GM12892 (cell line): ENCODE measurements around the gene SPEG.

ENCODE experiments used
- DNase-seq: peaks from one replicate; pipeline ENCODE4 v3.0.0; 2011; ENCODE audit not compliant: insufficient read length
- FAIRE-seq: peaks from 2 replicates; lab custom pipeline; 2011; peaks lifted over from hg19 to GRCh38; lab: Jason Lieb, UNC
- POLR2A ChIP-seq: IDR thresholded peaks from 2 replicates; pipeline ENCODE4 v1.6.1; 2011; ENCODE audit warnings: low read depth, low read length, control low read depth
- POLR2AphosphoS5 ChIP-seq: IDR thresholded peaks from 2 replicates; pipeline ENCODE4 v1.6.1; 2011; ENCODE audit warnings: low read depth, low read length, control low read depth
- TAF1 ChIP-seq: IDR thresholded peaks from 2 replicates; pipeline ENCODE4 v1.6.1; 2011; ENCODE audit warnings: low read depth, mild to moderate bottlenecking, control low read depth, low read length, borderline replicate concordance

SPEG gene

DNA sequence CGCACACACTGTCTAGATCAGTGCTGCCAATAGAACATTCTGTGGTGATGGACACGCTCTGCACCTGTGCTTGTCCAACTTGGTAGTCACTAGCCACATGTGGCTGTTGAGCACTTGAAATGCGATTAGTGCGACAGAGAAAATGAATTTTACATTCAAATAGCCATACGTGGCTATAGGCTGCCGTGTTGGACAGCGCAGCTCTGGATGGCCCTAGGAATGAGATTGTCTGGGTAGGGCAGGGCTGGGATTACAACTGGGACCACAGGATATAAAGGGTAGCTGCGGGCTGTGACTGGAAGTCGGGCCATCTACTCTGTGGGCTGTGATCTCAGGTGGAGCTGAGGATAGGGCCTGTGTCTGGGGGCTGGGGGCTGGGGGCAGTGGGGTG lies 84.9 kb downstream of the SPEG start:
- no peak for DNase-seq
- TF ChIP-seq TAF1 (no peak), POLR2A (no peak), POLR2AphosphoS5 (no peak)
- no peak for FAIRE-seq

- no peak for DNase-seq
- no peak for TF ChIP-seq POLR2AphosphoS5
- no peak for TF ChIP-seq POLR2A
- TF ChIP-seq TAF1 = no peak
- no peak for FAIRE-seq
These were observed 85.4 kb downstream of the SPEG start for GRCh38 chr2:219520079-219520478.

GRCh38 chr2:219521066-219521880 lies 86.6 kb downstream of the SPEG start:
- FAIRE-seq (no peak), DNase-seq (no peak)
- TF ChIP-seq POLR2AphosphoS5 (no peak), POLR2A (no peak), TAF1 (no peak)

DNA sequence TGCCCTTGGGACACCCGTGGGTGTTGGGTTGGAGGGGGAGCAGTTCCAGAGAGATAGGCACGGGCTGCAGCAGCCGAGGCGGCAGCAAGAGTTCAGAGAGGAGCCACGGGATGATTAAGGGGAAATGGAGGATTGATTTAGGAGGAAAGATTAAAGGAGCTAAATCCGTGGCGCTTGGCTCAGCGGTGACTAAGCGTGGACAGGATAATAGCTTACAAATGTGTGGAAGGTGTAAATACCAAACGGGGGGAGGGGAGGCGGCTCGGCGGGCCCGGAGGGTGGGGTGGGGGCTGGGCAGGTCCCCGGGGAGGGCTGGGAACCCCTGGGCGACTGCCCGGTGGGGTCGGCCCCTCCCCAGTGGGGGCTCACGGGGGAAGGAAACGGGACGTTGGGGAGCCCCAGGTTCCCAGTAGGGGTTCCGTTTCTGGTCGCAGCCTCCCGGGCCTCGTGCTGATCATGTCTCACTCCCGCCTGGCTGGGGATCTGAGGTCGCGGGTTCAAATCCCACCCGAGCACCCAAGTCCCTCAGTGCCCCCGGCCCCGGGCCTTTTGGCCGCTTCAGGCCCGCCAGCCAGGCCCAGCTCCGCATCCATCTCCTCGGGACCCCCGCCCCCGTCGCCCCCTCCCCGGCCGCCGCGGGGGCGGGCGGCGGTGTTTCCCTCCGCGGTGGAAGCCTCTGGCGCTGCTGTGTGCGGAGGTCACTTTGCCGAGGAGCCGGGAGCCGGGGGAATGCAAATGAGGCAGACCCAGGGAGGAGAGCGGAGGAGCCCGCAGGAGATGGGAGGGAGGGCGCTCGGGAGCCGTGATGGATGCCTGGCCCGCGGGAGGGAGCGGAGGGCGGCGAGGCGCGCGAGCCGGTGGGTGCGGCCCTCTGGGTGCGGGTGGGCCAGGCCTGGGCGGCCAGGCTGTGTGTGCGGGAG lies 87.7 kb downstream of the SPEG start:
- no peak for DNase-seq
- TF ChIP-seq TAF1 = no peak
- no peak for FAIRE-seq

- DNase-seq = no peak
- no peak for FAIRE-seq
- TF ChIP-seq POLR2AphosphoS5 (no peak), POLR2A (no peak), TAF1 (no peak)
These were observed 88.5 kb downstream of the SPEG start for GRCh38 chr2:219523031-219523671.

GRCh38 chr2:219524817-219525216 lies 90.2 kb downstream of the SPEG start:
- FAIRE-seq (no peak), DNase-seq (no peak)
- TF ChIP-seq POLR2AphosphoS5 (no peak), POLR2A (no peak), TAF1 (no peak)

GRCh38 chr2:219525533-219526232 lies 91.0 kb downstream of the SPEG start:
- TF ChIP-seq POLR2AphosphoS5 (no peak), TAF1 (no peak), POLR2A (no peak)
- no peak for DNase-seq
- FAIRE-seq = no peak

DNA sequence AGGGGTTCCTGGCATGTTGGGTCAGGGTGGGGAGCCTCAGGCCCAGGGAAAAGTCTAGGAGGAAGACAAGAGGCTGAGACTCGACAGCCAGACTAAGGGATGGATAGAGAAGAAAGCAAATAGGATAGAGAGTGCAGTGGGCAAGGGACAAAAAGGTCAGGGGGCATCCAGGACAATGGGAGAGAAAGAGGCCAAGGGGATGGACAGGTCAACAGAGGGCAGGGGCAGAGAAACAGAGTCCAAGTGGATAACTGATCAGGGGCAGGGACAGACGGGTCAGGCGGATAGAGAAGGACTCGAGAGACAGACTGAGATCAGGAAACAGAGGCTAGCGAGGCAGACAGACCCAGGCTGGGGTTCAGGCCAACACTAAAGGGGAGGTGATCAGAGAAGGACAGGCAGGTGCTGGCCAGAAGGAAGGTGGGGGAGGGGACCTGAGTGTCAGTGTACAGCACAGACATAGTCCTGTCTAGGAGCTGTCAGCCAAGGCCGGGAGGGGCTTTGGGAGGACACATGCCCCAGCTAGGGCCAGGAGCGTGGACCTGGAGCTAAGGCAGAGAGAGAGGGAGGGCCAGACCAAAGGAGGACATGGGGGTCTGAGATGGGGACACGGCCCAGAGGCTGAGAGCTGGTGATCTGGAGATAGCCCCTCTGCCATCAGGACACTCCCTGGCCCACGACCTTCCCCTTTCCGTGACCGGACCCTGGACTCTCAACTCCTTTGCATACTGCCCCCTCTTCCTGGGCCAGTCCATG lies 91.9 kb downstream of the SPEG start:
- TF ChIP-seq POLR2AphosphoS5 (no peak), TAF1 (no peak), POLR2A (no peak)
- DNase-seq (no peak), FAIRE-seq (no peak)

DNA sequence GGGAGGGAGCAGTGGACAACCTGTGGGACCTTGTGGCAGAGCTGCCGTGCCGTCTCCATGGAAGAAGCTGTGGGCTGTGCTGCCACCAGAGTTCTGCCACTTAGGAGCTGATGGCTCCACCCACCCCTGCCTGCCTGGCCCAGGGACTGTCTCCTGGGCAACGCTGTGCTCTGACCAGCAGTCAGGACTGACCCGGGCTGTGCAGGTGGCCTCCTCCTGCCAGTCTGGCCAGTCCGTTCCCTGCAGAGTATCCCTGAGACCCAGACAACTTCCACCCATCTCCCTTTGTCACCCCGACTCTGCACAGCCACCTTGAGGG lies 92.4 kb downstream of the SPEG start:
- DNase-seq (no peak), FAIRE-seq (no peak)
- TF ChIP-seq POLR2AphosphoS5 = no peak
- no peak for TF ChIP-seq TAF1
- no peak for TF ChIP-seq POLR2A

DNA sequence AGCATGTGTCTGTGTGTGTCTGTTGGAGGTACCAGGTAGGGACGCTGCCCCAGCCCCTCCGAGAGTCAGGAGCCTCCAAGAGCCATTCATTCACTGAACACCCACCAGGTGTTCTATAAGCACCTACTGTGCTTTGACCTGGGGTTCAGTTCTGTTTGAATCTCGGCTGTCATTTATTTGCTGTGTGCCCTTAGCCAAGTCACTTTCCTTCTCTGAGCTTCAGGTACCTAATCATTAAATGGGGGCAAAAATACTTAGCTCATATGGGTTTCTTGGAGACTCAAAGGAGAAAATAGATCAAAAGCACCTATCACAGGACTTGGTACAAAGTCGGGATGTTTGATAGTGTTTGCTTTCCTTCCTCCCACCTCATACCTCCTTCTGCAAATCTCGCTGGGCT lies 92.8 kb downstream of the SPEG start:
- no peak for FAIRE-seq
- DNase-seq = no peak
- TF ChIP-seq POLR2A (no peak), TAF1 (no peak), POLR2AphosphoS5 (no peak)
